HG03442 (cell line): Measurements from ENCODE around the gene CCHCR1.
A peak's percentile ranks its signal among the peaks of the same experiment; 100 is the strongest.
"Not testable (repeated sequence)": the region's sequence is repeated elsewhere in the genome, so short reads cannot be mapped to it uniquely, and the experiment has no call there.

Experiments used
- ATAC-seq: cut with Tn5 transposase; IDR thresholded peaks from one replicate; pipeline ENCODE4 v1.9.1; 2021; ENCODE audit warnings: mild to moderate bottlenecking, moderate library complexity; ENCODE audit not compliant: unreplicated experiment

Gene CCHCR1, protein sequence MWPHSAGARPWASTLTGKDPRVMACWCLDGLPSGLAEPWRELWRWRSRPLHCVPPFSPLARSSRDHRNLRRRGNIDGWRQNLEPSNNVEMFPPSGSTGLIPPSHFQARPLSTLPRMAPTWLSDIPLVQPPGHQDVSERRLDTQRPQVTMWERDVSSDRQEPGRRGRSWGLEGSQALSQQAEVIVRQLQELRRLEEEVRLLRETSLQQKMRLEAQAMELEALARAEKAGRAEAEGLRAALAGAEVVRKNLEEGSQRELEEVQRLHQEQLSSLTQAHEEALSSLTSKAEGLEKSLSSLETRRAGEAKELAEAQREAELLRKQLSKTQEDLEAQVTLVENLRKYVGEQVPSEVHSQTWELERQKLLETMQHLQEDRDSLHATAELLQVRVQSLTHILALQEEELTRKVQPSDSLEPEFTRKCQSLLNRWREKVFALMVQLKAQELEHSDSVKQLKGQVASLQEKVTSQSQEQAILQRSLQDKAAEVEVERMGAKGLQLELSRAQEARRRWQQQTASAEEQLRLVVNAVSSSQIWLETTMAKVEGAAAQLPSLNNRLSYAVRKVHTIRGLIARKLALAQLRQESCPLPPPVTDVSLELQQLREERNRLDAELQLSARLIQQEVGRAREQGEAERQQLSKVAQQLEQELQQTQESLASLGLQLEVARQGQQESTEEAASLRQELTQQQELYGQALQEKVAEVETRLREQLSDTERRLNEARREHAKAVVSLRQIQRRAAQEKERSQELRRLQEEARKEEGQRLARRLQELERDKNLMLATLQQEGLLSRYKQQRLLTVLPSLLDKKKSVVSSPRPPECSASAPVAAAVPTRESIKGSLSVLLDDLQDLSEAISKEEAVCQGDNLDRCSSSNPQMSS

DNA sequence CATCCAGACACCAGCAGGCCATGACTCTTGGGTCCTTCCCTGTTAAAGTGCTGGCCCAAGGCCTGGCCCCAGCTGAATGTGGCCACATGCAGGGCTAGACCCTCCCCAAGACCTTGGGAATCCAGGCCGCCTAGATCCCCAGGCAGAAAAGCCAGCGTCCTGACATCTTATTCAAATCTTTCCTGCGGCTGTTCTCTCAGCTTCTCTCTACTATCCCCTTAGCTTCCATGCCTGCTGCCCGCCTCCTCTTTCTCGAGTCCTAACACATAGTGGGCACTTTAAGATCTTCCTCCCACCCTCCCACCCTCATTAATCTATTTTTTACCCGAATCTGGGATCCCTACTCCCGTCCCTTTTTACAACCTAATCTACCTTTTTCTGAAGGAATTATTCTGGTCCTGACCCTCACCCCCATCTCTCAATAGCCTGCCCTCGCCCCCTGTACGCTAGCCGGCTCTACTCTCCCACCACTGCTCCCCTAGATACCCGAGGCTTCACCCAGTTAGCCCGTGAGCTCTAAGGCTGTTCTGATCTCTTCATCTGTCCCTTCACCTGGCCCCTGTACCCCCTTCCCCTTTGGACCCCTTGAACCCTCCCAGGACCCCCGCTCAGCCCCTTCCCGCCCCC is at the start of gene CCHCR1:
TSS of gene CCHCR1 (minus strand) at position 290 of the 627 bp plus-strand sequence. CDS start at position 88, 202 bp downstream.
- ATAC-seq: no peak

DNA sequence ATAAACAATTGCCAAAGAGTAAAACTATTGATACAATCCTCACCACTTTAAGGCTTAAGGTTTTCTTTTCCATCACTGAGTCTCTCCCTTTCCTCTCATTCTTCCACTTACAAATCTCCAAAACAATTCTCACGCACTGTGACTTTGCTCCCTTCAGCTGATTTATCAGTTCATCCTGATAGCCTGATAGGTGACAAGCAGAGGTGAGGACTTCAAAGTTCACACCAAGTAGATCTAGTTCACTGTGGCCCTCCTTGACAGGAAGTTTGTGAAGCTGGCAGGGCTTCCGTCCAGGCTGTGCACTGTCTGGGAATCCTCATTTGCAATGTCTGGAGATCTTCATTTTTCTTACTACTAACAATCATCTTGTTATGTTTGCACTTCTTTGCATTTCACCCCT is 48.0 kb upstream of the CCHCR1 start:
- ATAC-seq: no peak

DNA sequence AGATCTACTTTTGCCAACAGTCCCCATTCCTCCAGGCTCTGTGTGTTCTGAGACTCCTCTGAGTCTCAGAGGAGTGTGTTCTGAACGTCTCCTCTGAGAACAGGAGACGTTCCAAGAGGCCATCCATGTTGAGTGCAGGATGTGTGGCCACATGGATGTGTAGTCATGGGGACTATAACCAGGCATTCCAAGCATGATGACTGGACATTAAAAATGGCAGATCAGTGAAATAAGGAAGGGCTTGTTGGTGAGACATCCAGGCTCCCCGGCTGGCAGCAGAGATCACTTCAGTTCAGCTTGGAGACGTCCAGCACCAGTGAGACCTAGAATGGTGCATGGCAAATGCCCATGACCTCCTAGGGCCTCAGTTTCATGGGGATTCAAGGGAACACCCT is 47.1 kb upstream of the CCHCR1 start:
- ATAC-seq: no peak

DNA sequence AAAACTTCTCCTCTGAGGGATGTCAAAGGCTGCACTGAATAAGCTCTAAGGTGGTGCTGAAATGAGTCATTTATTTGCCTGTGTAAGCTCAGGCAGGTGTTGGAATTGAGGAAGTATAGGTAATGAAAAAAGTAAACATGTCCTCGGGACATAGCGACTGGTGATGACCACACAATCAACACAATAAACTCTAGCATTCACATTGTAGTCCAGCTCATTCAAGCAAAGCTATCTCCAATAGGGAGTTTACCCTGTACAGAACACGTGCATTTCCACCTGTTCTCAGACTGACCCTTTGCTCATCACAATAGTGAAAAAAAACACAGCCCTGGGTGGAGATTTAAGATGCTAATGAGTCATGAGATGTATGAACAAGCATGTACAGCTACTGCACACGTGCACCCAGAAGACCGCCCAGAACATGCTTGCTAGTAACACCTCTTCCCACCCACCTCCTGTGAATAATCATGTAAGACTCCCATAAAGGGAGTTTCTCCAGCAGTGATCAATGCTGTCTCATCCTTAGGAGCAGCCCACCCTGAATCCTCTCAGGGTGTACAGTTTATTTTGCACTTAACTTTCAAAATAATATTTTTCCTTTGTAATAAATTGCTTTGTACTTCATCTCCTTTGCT is 45.9 kb upstream of the CCHCR1 start:
- ATAC-seq: peak; percentile 54

DNA sequence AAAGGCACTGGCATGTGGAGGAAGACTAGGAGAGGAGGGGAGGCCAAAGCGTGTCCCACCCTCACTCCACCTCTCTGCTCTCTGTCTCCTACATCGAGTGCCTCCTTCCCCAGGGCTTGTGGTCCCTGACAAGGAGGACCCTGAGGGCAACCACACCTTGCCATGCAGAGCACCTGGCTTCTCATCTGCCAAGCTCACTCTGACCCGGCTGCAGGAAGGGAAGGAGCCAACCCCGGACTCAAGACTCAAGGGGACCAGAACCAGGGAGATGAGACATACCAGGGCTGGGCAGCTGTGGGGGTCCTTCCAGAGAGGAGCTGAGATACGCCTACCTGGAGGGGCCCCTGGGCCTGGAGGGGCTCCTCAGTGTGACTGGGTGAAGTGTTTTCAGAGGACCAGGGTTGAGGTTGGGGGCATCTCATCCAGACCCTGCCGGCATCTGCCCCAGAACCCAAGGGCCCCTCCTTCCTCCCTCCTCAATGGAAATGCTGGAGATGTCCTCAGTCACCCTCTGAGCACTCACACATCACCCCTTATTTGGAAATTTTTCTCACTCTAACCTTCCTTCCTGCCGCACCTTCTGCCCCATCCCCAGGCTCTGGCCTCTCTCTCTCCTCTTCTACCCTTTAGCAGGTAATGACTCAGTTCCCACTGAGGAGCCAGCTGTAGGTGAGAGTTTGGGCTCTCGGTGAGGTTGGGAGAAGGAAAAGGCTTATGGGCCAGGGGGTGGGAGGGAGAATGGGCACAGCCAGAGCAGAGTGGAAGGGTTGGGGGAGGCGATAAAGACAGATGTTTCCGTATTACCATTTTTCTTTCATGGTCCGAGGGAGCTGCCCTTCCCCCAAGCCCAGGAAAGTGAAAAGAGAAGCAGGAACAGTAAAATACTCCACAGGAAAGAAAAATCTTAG is 44.9 kb upstream of the CCHCR1 start:
- no peak for ATAC-seq

DNA sequence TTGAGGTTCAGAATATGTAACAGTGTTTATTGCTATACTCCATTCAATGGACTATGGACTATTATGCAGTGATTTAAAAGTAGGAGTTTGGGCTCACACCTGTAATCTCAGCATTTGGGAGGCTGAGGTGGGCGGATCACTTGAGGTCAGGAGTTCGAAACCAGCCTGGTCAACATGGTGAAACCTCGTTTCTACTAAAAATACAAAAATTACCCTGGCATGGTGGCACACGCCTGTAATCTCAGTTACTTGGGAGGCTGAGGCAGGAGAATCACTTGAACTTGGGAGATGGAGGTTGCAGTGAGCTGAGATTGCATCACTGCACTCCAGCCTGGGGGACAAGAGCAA is 41.5 kb upstream of the CCHCR1 start:
- ATAC-seq: not testable (repeated sequence)

DNA sequence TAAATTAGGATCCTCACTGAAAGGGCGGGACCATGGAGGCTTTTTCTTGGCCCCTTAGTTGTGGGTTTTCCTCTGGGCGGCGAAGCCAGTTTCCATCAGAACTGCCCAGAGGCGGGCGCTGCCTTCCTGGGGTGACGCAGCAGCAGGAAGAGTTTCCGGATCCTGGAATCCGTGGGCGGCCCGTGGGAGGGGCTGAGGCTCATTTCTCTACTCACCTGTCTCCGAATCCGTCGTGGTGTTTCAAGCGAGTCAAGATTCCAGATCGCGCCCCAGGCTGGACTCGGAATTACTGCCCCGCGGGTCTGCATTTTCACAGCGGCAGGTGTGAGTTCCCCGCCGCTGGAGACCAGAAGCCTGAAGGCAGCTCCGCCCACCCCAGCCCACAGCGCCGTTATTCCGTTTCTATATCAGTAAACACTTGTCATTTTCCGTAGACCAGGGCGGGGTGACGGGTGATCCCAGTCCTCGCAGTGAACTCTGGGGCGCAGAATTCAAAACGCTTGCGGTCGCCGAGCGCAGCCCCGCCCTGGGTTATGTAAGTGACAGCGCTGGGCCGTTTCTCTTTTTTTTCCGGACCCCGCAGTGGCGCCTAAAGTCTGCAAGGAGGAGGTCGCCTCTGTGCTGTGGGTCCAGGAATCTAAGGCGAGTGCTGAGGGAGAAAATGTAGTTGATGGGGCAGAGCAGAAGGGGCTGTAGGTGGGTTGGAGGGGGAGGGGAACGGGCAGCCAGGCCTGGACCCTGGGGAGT is 40.1 kb upstream of the CCHCR1 start:
- peak; percentile 71 for ATAC-seq

DNA sequence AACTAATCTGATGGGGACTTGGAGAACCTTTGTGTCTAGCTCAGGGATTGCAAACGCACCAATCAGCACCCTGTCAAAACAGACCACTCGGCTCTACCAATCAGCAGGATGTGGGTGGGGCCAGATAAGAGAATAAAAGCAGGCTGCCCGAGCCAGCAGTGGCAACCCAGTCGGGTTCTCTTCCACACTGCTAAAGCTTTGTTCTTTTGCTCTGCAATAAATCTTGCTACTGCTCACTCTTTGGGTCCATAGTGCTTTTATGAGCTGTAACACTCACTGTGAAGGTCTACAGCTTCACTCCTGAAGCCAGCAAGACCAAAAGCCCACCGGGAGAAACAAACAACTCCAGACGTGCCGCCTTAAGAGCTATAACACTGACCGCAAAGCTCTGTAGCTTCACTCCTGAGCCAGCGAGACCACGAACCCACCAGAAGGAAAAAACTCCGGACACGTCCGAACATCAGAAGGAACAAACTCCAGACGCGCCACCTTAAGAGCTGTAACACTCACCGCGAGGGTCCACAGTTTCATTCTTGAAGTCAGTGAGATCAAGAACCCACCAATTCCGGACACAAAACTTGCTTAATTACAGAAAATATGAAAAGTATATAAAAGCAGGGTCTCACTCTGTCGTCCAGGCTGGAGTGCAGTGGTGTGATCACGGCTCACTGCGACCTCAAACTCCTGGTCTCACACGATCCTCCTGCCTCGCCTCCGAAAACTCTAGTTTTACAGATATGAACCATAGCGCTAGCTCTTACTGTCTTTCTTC is 38.8 kb upstream of the CCHCR1 start:
- ATAC-seq: not testable (repeated sequence)

DNA sequence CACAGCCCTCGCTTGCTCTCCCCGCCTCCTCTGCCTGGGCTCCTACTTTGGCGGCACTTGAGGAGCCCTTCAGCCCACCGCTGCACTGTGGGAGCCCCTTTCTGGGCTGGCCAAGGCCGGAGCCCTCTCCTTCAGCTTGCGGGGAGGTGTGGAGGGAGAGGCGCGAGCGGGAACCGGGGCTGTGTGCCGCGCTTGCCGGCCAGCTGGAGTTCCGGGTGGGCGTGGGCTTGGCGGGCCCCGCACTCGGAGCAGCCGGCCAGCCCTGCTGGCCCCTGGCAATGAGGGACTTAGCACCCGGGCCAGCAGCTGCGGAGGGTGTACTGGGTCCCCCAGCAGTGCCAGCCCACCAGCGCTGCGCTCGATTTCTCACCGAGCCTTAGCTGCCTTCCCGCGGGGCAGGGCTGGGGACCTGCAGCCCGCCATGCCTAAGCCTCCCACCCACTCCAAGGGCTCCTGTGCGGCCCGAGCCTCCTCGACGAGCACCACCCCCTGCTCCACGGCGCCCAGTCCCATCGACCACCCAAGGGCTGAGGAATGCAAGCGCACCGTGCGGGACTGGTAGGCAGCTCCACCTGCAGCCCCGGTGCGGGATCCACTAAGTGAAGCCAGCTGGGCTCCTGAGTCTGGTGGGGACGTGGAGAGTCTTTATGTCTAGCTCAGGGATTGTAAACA is 37.8 kb upstream of the CCHCR1 start:
- not testable (repeated sequence) for ATAC-seq

DNA sequence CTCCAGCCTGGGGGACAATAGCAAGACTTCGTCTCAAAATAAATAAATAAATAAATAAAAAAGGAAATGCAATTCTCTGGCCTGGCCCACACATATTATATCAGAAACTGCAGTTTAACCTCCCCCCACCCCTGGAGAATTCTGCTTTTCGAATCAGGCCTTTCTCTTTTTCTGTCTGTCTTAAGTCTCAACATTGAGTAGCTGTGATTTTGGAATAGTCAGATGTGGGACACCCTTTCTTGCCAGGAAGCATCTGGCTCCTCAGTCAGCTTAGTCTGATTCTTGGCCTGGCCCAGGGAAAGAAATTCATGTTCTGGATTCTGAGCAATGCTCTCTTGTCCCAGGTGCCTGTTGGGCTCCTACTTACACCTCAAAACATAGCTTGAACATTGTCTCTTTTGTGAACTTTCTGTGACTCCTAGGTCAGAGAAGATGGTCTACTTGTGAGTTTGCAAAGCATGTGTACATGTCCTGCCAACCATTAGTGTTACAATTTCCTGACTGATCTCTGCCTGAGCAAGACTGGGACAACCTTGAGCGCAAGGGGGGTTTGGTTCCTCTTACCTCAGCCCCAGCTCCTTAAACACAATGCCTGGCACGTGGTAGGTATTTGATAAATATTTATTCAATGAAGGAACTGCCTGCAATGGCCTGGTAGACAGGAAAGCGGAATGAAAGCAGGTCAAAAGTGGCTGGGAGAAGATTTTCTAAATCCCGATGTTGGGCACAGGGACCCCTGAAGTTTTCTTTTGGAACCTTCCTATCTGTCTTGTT is 36.6 kb upstream of the CCHCR1 start:
- no peak for ATAC-seq

DNA sequence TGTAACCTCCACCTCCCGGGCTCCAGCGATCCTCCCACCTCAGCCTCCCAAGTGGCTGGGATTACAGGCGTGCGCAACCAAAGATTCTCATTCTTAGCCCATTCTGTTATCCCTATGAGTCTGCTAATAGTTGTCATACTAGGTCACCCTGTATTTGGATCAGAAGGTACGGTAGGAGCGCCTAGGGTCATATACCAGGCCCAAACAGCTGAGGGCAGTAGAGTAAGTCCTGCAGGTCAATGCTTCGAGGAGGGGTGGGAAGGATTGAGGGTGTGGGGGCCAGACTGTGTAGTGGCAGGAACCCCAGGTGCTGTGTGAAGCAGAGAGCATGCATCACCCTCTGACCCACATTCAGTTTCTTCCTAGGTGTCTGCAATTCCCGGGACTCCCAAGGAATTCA is 35.6 kb upstream of the CCHCR1 start:
- ATAC-seq: no peak

DNA sequence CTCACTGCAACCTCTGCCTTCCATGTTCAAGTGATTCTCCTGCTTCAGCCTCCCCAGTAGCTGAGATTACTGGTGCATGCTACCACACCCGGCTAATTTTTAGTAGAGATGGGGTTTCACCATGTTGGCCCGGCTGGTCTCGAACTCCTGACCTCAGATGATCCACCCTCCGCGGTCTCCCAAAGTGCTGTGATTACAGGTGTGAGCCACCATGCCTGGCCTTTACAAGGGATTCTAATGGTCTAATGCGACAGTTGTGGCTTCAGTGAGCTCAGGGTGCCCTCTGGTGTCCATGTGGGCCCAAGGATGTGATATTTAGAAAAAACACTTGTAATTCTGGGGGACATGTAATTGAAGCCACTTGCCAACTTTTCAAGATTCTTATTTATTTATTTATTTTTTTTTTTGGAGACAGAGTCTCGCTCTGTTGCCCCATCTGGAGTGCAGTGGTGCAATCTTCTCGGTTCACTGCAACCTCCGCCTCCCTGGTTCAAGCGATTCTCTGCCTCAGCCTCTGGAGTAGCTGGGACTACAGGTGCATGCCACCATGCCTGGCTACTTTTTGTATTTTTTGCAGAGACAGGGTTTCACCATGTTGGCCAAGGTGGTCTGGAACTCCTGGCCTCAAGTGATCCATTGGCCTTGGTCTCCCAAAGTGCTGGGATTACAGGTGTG is 35.0 kb upstream of the CCHCR1 start:
- ATAC-seq: not testable (repeated sequence)

DNA sequence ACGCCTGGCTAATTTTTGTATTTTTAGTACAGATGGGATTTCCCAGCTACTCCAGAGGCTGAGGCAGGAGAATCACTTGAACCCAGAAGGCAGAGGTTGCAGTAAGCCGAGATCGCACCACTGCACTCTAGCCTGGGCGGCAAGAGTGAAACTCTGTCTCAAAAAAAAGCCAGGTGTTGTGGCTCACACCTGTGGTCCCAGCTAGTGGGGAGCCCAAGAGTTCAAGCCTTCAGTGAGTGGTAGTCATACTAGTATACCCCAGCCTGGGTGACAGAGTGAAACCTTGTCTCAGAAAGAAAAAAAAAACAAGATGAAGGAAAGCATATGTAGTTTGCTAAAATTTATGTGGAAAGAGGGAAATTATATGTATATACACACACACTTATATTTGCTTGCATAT is 32.9 kb upstream of the CCHCR1 start:
- no peak for ATAC-seq

DNA sequence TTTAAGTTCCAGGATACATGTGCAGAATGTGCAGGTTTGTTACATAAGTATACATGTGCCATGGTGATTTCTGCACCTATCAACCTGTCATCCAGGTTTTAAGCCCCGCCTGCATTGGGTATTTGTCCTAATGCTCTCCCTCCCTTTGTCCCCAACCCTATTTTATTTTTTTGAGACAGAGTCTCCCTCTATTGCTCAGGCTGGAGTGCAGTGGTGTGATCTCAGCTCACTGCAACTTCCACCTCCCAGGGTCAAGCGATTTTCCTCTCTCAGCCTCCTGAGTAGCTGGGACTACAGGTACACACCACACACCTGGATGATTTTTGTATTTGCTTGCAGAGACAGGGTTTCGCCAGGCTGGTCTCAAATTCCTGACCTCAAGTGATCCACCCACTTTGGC is 31.6 kb upstream of the CCHCR1 start:
- not testable (repeated sequence) for ATAC-seq

DNA sequence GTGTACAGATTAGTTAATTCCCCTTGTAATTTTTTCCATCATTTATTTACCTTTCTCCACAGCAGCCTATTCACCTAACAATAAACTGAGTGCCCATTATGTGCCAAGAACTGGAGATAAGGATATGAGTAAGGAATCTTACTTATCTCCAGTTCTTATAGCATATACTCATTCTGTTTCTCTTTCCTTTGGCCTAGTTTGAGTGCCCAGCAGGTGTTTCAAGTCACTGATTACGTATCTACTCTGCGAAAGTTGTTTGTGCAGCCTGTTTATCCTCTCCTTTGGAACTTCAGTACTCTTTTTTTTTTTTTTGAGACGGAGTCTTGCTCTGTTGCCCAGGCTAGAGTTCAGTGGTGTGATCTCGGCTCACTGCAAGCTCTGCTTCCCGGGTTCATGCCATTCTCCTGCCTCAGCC is 30.2 kb upstream of the CCHCR1 start:
- ATAC-seq: no peak

DNA sequence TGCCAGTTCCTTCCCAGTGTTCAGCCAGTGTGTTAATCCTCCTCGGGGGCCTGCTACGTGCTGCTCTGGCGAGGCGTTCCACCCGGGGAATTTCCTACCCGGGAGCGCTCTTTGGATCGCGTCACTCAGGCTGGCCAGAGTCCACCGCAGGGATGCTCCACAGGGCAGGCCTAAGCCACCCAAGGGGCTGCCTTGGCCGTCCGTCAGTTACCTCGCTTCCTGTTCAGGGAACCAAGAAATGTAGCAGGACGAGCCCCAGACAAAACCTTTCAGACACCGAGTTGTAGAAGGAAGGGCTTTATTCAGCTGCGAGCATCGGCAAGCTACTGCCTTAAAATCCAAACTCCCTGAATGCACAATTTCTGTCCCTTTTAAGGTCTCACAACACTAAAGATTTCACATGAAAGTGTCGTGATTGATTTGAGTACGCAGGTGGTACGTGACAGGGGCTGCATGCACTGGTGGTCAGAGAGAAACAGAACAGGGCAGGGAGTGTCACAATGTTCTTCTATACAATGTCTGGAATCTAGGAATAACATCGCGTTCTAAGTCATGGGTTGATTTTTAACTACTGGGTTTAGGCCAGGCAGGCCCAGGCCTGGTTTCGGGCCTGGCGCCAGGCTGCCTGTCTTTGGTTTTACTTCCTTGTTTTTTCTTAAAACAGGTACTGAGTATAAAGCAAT is 28.6 kb upstream of the CCHCR1 start:
- ATAC-seq: no peak
